HepG2 (cell line): ENCODE results near the gene TXN2. TPM values are rescaled to one million over a fixed set of nuclear protein-coding genes. Genes with fewer than 3 reads are reported as not detected.

ENCODE experiments used
- ARID5B ChIP-seq: IDR thresholded peaks from 2 replicates; pipeline ENCODE4 v1.4.0; 2020; ENCODE audit warnings: mild to moderate bottlenecking, missing genetic modification reagents
- ETV5 ChIP-seq: IDR thresholded peaks from 2 replicates; pipeline ENCODE4 v1.6.1; 2018; ENCODE audit warnings: missing biosample characterization, missing genetic modification reagents, inconsistent platforms, borderline replicate concordance
- FOXM1 ChIP-seq: sonication (generic); formaldehyde crosslinking; IDR thresholded peaks from 2 replicates; pipeline ENCODE4 v1.5.0; 2020; ENCODE audit warnings: missing genetic modification reagents
- GABPA ChIP-seq, 2 experiments: IDR thresholded peaks; 2 replicates each; pipeline ENCODE4 v1.6.1; 2011 to 2016; ENCODE audit warnings: low read depth in 2 of 2, low read length in 1 of 2, missing biosample characterization in 1 of 2, missing genetic modification characterization in 1 of 2
- GMEB1 ChIP-seq: sonication (generic); formaldehyde crosslinking; IDR thresholded peaks from 2 replicates; pipeline ENCODE4 v1.5.1; 2020; ENCODE audit warnings: missing genetic modification reagents, mild to moderate bottlenecking, borderline replicate concordance
- HOXD1 ChIP-seq: sonication (generic); formaldehyde crosslinking; IDR thresholded peaks from 2 replicates; pipeline ENCODE4 v1.5.0; 2020; ENCODE audit warnings: missing genetic modification reagents
- NR2F1 ChIP-seq, 2 experiments: fragments of 450-650 bp in 1 of 2; formaldehyde crosslinking in 1 of 2; IDR thresholded peaks; 2 replicates each; pipeline versions ENCODE4 v1.5.0 to v1.6.1; 2016 to 2020; ENCODE audit warnings: mild to moderate bottlenecking in 1 of 2, missing compliant biosample characterization in 1 of 2, missing genetic modification reagents in 1 of 2, moderate library complexity in 1 of 2
- RELA ChIP-seq: sonication (generic); formaldehyde crosslinking; IDR thresholded peaks from 2 replicates; pipeline ENCODE4 v1.4.0; 2020; ENCODE audit warnings: missing genetic modification reagents
- REST ChIP-seq, 2 experiments: IDR thresholded peaks; 2 replicates each; pipeline ENCODE4 v1.6.1; 2011 to 2012; ENCODE audit warnings: low read length in 2 of 2, borderline replicate concordance in 1 of 2, low read depth in 1 of 2, mild to moderate bottlenecking in 1 of 2, moderate library complexity in 1 of 2
- RFX5 ChIP-seq: IDR thresholded peaks from 2 replicates; pipeline ENCODE4 v1.6.1; 2011; ENCODE audit warnings: low read depth, low read length, improper control_type of control experiment
- ZFP82 ChIP-seq: sonication (generic); formaldehyde crosslinking; IDR thresholded peaks from 2 replicates; pipeline ENCODE4 v1.5.1; 2020; ENCODE audit warnings: mild to moderate bottlenecking, missing genetic modification reagents, borderline replicate concordance
- ZFP90 ChIP-seq: sonication (generic); formaldehyde crosslinking; IDR thresholded peaks from 2 replicates; pipeline ENCODE4 v1.8.0; 2022; ENCODE audit warnings: missing genetic modification reagents, mild to moderate bottlenecking, inconsistent platforms, borderline replicate concordance
- ZMAT3 ChIP-seq: sonication (generic); formaldehyde crosslinking; conservative IDR thresholded peaks from 2 replicates; pipeline ENCODE4 v1.7.0; 2021; ENCODE audit warnings: missing genetic modification reagents
- ZNF382 ChIP-seq: sonication (generic); formaldehyde crosslinking; IDR thresholded peaks from 2 replicates; pipeline ENCODE4 v1.5.0; 2020; ENCODE audit warnings: missing genetic modification reagents, mild to moderate bottlenecking, borderline replicate concordance
- ZNF549 ChIP-seq: sonication (generic); formaldehyde crosslinking; IDR thresholded peaks from 2 replicates; pipeline ENCODE4 v1.5.0; 2020; ENCODE audit warnings: missing genetic modification reagents
- ZZZ3 ChIP-seq: sonication (generic); formaldehyde crosslinking; IDR thresholded peaks from 2 replicates; pipeline ENCODE4 v1.4.0; 2020; ENCODE audit warnings: missing genetic modification reagents, mild to moderate bottlenecking, borderline replicate concordance
- polyA plus RNA-seq, 8 experiments: library from polyadenylated mRNA; depleted of rRNA in 3 of 8; stranded (reverse) in 7 of 8; unstranded in 1 of 8; fragments of >200 nt; fragmentation: Illumina TruSeq in 4 of 8; extraction: Trizol in 4 of 8; gene quantifications; 2 replicates each; pipeline versions ENCODE4 v1.2.1 to v1.2.3, GENCODE V29; 2011 to 2016; ENCODE audit warnings: low read depth in 4 of 8, missing spikeins in 1 of 8, mixed read lengths in 1 of 8; ENCODE audit not compliant: insufficient read depth in 1 of 8
- total RNA-seq, 5 experiments: library from RNA; depleted of rRNA; stranded (reverse); fragments of >200 nt; fragmentation: Illumina TruSeq; extraction: Trizol; gene quantifications; 2 replicates each; pipeline ENCODE4 v1.2.3, GENCODE V29; 2016; ENCODE audit warnings: low read depth in 1 of 5

The TXN2 gene
- total and polyA plus RNA-seq, 2 of the 13 experiments (the other 11 are each of a cell fraction or from before 2014, with no cell fraction given) = 41.4 to 109 TPM

- TF ChIP-seq REST (IDR thresholded peaks at IDR 0.05; ENCODE audit: borderline replicate concordance in 1 of 2, low read depth in 1 of 2, low read length in 2 of 2) (no peak), ETV5 (CRISPR knock-in tag) (peak; percentile 41; the same call in 1 of the 2 replicates), GMEB1 (peak; percentile 30; the same call in 1 of the 2 replicates), GABPA (IDR thresholded peaks at IDR 0.05; ENCODE audit: low read depth, low read length) (no peak), GABPA (CRISPR knock-in tag; IDR thresholded peaks at IDR 0.05; ENCODE audit: low read depth) (no peak; the same call in 1 of the 2 replicates), ZFP82 (CRISPR knock-in tag) (no peak), RFX5 (no peak), ZZZ3 (CRISPR knock-in tag) (no peak), ZNF382 (CRISPR knock-in tag) (no peak), FOXM1 (CRISPR knock-in tag) (no peak), ZFP90 (no peak), ARID5B (CRISPR knock-in tag) (peak; percentile 93), NR2F1 (CRISPR knock-in tag; IDR thresholded peaks at IDR 0.05) (peak in 1 of 2 experiments; percentile 72; a peak in 3 of 4 replicates), ZNF549 (no peak), HOXD1 (peak; percentile 18; the same call in 1 of the 2 replicates), ZMAT3 (CRISPR knock-in tag) (peak; percentile 72; the same call in 1 of the 2 replicates), RELA (no peak)
Measured at GRCh38 chr22:36433318-36434231, 47.9 kb downstream of the TXN2 start (continued).
